GM23338 (cell line): ENCODE data around the gene DNAJC5G.

ENCODE experiments used
- CREB1 ChIP-seq: fragments of 250-450 bp; sonication (Bioruptor Pico); IDR thresholded peaks from 2 replicates; pipeline ENCODE4 v1.5.0; 2020; ENCODE audit warnings: low read depth, mild to moderate bottlenecking, moderate library complexity
- EZH2 ChIP-seq: fragments of 200-600 bp; sonication (generic); IDR thresholded peaks from one replicate; pipeline ENCODE4 v1.8.0; 2017; ENCODE audit warnings: antibody characterized with exemption, mild to moderate bottlenecking, low read depth; ENCODE audit not compliant: unreplicated experiment
- EZH2phosphoT487 ChIP-seq: fragments of 200-600 bp; sonication (generic); IDR thresholded peaks from one replicate; pipeline ENCODE4 v1.8.1; 2018; ENCODE audit warnings: antibody characterized with exemption; ENCODE audit not compliant: unreplicated experiment
- JUNB ChIP-seq: IDR thresholded peaks from one replicate; pipeline ENCODE4 v1.6.1; 2016; ENCODE audit warnings: antibody characterized with exemption; ENCODE audit not compliant: unreplicated experiment
- POLR2AphosphoS5 ChIP-seq: IDR thresholded peaks from 2 replicates; pipeline ENCODE4 v1.6.1; 2016; ENCODE audit warnings: antibody characterized with exemption, low read depth
- REST ChIP-seq: IDR thresholded peaks from one replicate; pipeline ENCODE4 v1.6.1; 2018; ENCODE audit warnings: antibody characterized with exemption; ENCODE audit not compliant: unreplicated experiment
- STAT1 ChIP-seq: IDR thresholded peaks from one replicate; pipeline ENCODE4 v1.6.1; 2016; ENCODE audit warnings: antibody characterized with exemption; ENCODE audit not compliant: unreplicated experiment
- ZNF114 ChIP-seq: fragments of 250-450 bp; sonication (Bioruptor Pico); IDR thresholded peaks from 2 replicates; pipeline ENCODE4 v1.5.0; 2020; ENCODE audit warnings: mild to moderate bottlenecking, moderate library complexity
- ZNF462 ChIP-seq: fragments of 250-450 bp; sonication (Bioruptor Pico); IDR thresholded peaks from 2 replicates; pipeline ENCODE4 v1.5.0; 2020; ENCODE audit warnings: mild to moderate bottlenecking, moderate library complexity
- TF ChIP-seq, protein P1 (sequence below), 2 experiments: fragments of 200-600 bp in 1 of 2; sonication (generic) in 1 of 2; conservative IDR thresholded peaks; 2 replicates each; pipeline versions ENCODE4 v1.5.1 to v1.6.1; 2016 to 2017; ENCODE audit warnings: antibody characterized with exemption in 2 of 2, low read depth in 2 of 2, mild to moderate bottlenecking in 2 of 2, moderate library complexity in 1 of 2
- TF ChIP-seq, protein P2 (sequence below): IDR thresholded peaks from 2 replicates; pipeline ENCODE4 v1.6.1; 2016; ENCODE audit warnings: antibody characterized with exemption

DNA sequence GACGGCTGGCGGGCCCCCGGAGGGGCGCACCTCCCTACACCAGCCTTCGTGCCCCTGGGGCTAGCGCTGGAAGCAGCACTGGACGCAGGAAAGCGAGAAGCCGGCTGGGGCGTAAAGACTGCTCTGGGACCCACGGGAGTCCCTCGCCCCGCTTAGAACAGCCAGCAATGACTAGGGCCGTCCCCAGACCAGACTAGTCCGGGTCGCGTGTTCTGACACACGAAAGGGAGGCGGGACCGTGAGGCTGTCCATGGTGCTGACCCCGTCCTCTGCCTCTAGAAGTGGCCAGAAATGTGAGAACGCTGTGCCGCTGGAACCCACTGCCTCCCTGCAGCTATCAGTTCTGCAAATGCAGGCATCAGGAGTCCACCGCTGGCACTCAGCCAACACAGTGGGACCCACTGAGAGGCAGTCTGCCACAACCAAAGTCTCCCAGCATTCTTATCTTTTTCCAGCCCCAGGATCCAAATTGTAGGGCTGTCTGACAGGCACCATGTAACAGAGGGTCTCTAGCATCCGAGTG is 33.2 kb downstream of the DNAJC5G start, which contains the start of gene UCN:
- TF ChIP-seq, protein P1, sequence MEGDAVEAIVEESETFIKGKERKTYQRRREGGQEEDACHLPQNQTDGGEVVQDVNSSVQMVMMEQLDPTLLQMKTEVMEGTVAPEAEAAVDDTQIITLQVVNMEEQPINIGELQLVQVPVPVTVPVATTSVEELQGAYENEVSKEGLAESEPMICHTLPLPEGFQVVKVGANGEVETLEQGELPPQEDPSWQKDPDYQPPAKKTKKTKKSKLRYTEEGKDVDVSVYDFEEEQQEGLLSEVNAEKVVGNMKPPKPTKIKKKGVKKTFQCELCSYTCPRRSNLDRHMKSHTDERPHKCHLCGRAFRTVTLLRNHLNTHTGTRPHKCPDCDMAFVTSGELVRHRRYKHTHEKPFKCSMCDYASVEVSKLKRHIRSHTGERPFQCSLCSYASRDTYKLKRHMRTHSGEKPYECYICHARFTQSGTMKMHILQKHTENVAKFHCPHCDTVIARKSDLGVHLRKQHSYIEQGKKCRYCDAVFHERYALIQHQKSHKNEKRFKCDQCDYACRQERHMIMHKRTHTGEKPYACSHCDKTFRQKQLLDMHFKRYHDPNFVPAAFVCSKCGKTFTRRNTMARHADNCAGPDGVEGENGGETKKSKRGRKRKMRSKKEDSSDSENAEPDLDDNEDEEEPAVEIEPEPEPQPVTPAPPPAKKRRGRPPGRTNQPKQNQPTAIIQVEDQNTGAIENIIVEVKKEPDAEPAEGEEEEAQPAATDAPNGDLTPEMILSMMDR (conservative IDR thresholded peaks at IDR 0.05; ENCODE audit: low read depth in 2 of 2): no peak
- TF ChIP-seq EZH2 (peak; percentile 32), POLR2AphosphoS5 (no peak), STAT1 (no peak), REST (peak; percentile 97), EZH2phosphoT487 (no peak), CREB1 (no peak), JUNB (no peak), ZNF462 (no peak), ZNF114 (CRISPR knock-in tag) (no peak)
- TF ChIP-seq, protein P2, sequence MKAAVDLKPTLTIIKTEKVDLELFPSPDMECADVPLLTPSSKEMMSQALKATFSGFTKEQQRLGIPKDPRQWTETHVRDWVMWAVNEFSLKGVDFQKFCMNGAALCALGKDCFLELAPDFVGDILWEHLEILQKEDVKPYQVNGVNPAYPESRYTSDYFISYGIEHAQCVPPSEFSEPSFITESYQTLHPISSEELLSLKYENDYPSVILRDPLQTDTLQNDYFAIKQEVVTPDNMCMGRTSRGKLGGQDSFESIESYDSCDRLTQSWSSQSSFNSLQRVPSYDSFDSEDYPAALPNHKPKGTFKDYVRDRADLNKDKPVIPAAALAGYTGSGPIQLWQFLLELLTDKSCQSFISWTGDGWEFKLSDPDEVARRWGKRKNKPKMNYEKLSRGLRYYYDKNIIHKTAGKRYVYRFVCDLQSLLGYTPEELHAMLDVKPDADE: no peak
